Activated CD8-positive, alpha-beta T cell treated with anti-CD3 and anti-CD28 coated beads for 36 hours (primary cell): ENCODE results near the gene FLACC1. TPM values are rescaled to one million over a fixed set of nuclear protein-coding genes. Genes with fewer than 3 reads are reported as not detected.

Experiments used
- ATAC-seq: fragments of 200-7000 bp; cut with Tn5 transposase; one replicate; pipeline ENCODE4 v1.10.0; 2021; ENCODE audit warnings: mild to moderate bottlenecking, moderate library complexity
- CTCF ChIA-PET: fragments of 350-600 bp; sonication (Branson Sonifier 250); formaldehyde crosslinking; loops from one replicate; lab custom pipeline; 2021; ENCODE audit warnings: antibody characterized with exemption; lab: Charles Lee
- POLR2A ChIA-PET: fragments of 350-600 bp; sonication (Branson Sonifier 250); formaldehyde crosslinking; loops from one replicate; lab custom pipeline; 2021; ENCODE audit warnings: antibody characterized with exemption; lab: Charles Lee
- DNase-seq: peaks from one replicate; pipeline ENCODE4 v3.0.0-alpha.2; 2020
- H3K27ac Mint-ChIP-seq: one replicate; pipeline ENCODE4 v1.8.0; 2021; ENCODE audit warnings: mild to moderate bottlenecking, mixed read lengths
- H3K27me3 Mint-ChIP-seq: one replicate; pipeline ENCODE4 v1.8.0; 2021; ENCODE audit warnings: mixed read lengths
- H3K36me3 Mint-ChIP-seq: one replicate; pipeline ENCODE4 v1.8.0; 2021; ENCODE audit warnings: low read depth, mixed read lengths
- H3K4me1 Mint-ChIP-seq: one replicate; pipeline ENCODE4 v1.8.0; 2021; ENCODE audit warnings: low read depth, mixed read lengths
- H3K4me3 Mint-ChIP-seq: one replicate; pipeline ENCODE4 v1.8.0; 2021; ENCODE audit warnings: mild to moderate bottlenecking, moderate library complexity, mixed read lengths
- H3K9me3 Mint-ChIP-seq: one replicate; pipeline ENCODE4 v1.8.0; 2021; ENCODE audit warnings: mixed read lengths
- CTCF ChIP-seq: fragments of 200-600 bp; IDR thresholded peaks from one replicate; pipeline ENCODE4 v1.8.0; 2022; ENCODE audit warnings: antibody characterized with exemption, mild to moderate bottlenecking
- intact Hi-C: fragments of 100-400 bp; cut with micrococcal nuclease; formaldehyde crosslinking; loops from one replicate; pipeline ENCODE4 v1.10.0; 2022
- total RNA-seq, 2 experiments: library from RNA; stranded (reverse); gene quantifications; one replicate each; pipeline ENCODE4 v1.2.3, GENCODE V29; 2021

FLACC1 gene
- under 1 TPM; 0.59 to 0.76 TPM for total RNA-seq

GRCh38 chr2:201357221-201357620, at the start of gene FLACC1:
FLACC1 (minus strand) TSS chr2:201357345; CDS start chr2:201351404, 5,941 bp downstream.
- no peaks in the 10 kb centered on the region for H3K9me3 Mint-ChIP-seq
- no peak for ATAC-seq
- DNase-seq: no peak
- H3K27ac Mint-ChIP-seq: no peak within 1 kb of the TSS
- H3K4me1 Mint-ChIP-seq: peaks cover 19% of the 10 kb centered on the region
- H3K27me3 Mint-ChIP-seq: no peaks in the 10 kb centered on the region
- peaks cover 6% of the 10 kb centered on the region for H3K36me3 Mint-ChIP-seq
- ChIA-PET CTCF (interaction anchor here (1.1 to 1.8 kb wide), 4 partner anchors 87 to 125 kb away, joined by 3 to 5 read pairs (median 4); no protein-coding TSS in a partner anchor), POLR2A (interaction anchor here (0.9 kb wide), 1 partner anchor 94 kb away, joined by 3 read pairs; the partner anchor contains the start of gene TRAK2)
- H3K4me3 Mint-ChIP-seq: no peak within 1 kb of the TSS
- intact Hi-C loops: no loop called here
- TF ChIP-seq CTCF: no peak

- DNase-seq: no peak
- ATAC-seq: peak; percentile 64
- Mint-ChIP-seq H3K4me1 (peaks cover 48% of the 10 kb centered on the region), H3K4me3 (no peak overlapping the region), H3K36me3 (peaks cover 13% of the 10 kb centered on the region), H3K9me3 (no peaks in the 10 kb centered on the region), H3K27me3 (no peaks in the 10 kb centered on the region), H3K27ac (peak overlapping the region; percentile 69)
- CTCF ChIA-PET: interaction anchor here (0.6 to 2.1 kb wide), 2 partner anchors 8 to 42 kb away, joined by 3 to 9 read pairs; no protein-coding TSS in a partner anchor
- TF ChIP-seq CTCF: no peak
- POLR2A ChIA-PET: interaction anchor here (1.3 kb wide), 1 partner anchor 10 kb away, joined by 3 read pairs; no protein-coding TSS in a partner anchor
- intact Hi-C loops: no loop called here
Observed at GRCh38 chr2:201406077-201406662, 49.0 kb upstream of the FLACC1 start.

GRCh38 chr2:201404699-201405280, 47.6 kb upstream of the FLACC1 start:
- Mint-ChIP-seq H3K27me3 (no peaks in the 10 kb centered on the region), H3K4me1 (peaks cover 50% of the 10 kb centered on the region), H3K36me3 (peaks cover 14% of the 10 kb centered on the region), H3K4me3 (no peak overlapping the region), H3K9me3 (no peaks in the 10 kb centered on the region), H3K27ac (peak overlapping the region; percentile 28)
- intact Hi-C loops: no loop called here
- ATAC-seq (peak; percentile 67), DNase-seq (peak; percentile 38)
- ChIA-PET POLR2A (no interaction called here), CTCF (interaction anchor here (1.5 to 2.1 kb wide), 3 partner anchors 9 to 47 kb away, joined by 3 to 9 read pairs (median 5); partner anchors contain the start of genes STRADB and TRAK2)
- TF ChIP-seq CTCF: no peak

- ChIA-PET CTCF (interaction anchor here (1.5 to 1.6 kb wide), 2 partner anchors 10 to 48 kb away, joined by 3 to 5 read pairs; partner anchors contain the start of genes STRADB and TRAK2), POLR2A (no interaction called here)
- ATAC-seq: no peak
- no peak for DNase-seq
- peaks cover 16% of the 10 kb centered on the region for H3K36me3 Mint-ChIP-seq
- TF ChIP-seq CTCF: no peak
- H3K27me3 Mint-ChIP-seq: no peaks in the 10 kb centered on the region
- intact Hi-C loops: no loop called here
- no peaks in the 10 kb centered on the region for H3K9me3 Mint-ChIP-seq
- H3K27ac Mint-ChIP-seq: no peak overlapping the region
- H3K4me3 Mint-ChIP-seq: no peak overlapping the region
- peaks cover 48% of the 10 kb centered on the region for H3K4me1 Mint-ChIP-seq
Observed at GRCh38 chr2:201403880-201404279, 46.7 kb upstream of the FLACC1 start.
